IMR-90 (cell line): Measurements from ENCODE around the gene XPO6. TPM values are rescaled to one million over a fixed set of nuclear protein-coding genes. Genes with fewer than 3 reads are reported as not detected.

Source experiments
- ATAC-seq: fragments of 200-7000 bp; cut with Tn5 transposase; 2 replicates; pipeline ENCODE4 v1.9.1; 2020; ENCODE audit warnings: low read depth, mild to moderate bottlenecking, moderate library complexity
- BruUV-seq: library from RNA; stranded (reverse); fragments of 400-500 nt; replicated peaks from 2 replicates; lab custom pipeline; 2021; lab: Mats Ljungman, UMichigan
- CTCF ChIA-PET: fragments of 300-600 bp; formaldehyde crosslinking; extraction: SDS; loops from one replicate; lab custom pipeline; 2021; ENCODE audit warnings: antibody characterized with exemption; lab: Yijun Ruan, JAX
- POLR2A ChIA-PET: fragments of 300-600 bp; sonication (Branson Sonifier 250); formaldehyde crosslinking; loops from one replicate; lab custom pipeline; 2022; ENCODE audit warnings: antibody characterized with exemption; ENCODE audit not compliant: unreplicated experiment; lab: Charles Lee
- DNase-seq: peaks from one replicate; pipeline ENCODE4 v3.0.0; 2013
- H2AFZ ChIP-seq: replicated peaks from 2 replicates; pipeline ENCODE3; 2013; ENCODE audit warnings: low read length, mild to moderate bottlenecking; ENCODE audit not compliant: poor library complexity
- H2AK5ac ChIP-seq: 2 replicates; pipeline ENCODE4 v1.6.1; 2013; ENCODE audit warnings: low read depth, low read length, inconsistent platforms
- H2AK9ac ChIP-seq: replicated peaks from 2 replicates; pipeline ENCODE3; 2013; ENCODE audit warnings: mild to moderate bottlenecking, low read depth, low read length, moderate library complexity; ENCODE audit not compliant: poor library complexity
- H2BK120ac ChIP-seq: 2 replicates; pipeline ENCODE4 v1.6.1; 2013; ENCODE audit warnings: low read depth, low read length, inconsistent platforms
- H2BK15ac ChIP-seq: 3 replicates; pipeline ENCODE4 v1.6.1; 2013; ENCODE audit warnings: low read depth, low read length, inconsistent platforms
- H2BK20ac ChIP-seq: 2 replicates; pipeline ENCODE4 v1.6.1; 2013; ENCODE audit warnings: low read depth, mild to moderate bottlenecking, inconsistent platforms, low read length, moderate library complexity
- H2BK5ac ChIP-seq: 2 replicates; pipeline ENCODE4 v1.6.1; 2013; ENCODE audit warnings: mild to moderate bottlenecking, low read depth, low read length, inconsistent platforms; ENCODE audit not compliant: poor library complexity, severe bottlenecking
- H3K14ac ChIP-seq: replicated peaks from 2 replicates; pipeline ENCODE4 v1.6.1; 2013; ENCODE audit warnings: low read depth, low read length, inconsistent platforms
- H3K18ac ChIP-seq: 2 replicates; pipeline ENCODE4 v1.6.1; 2013; ENCODE audit warnings: low read depth, low read length, control low read depth
- H3K23ac ChIP-seq: 2 replicates; pipeline ENCODE4 v1.6.1; 2013; ENCODE audit warnings: low read depth, low read length, inconsistent platforms
- H3K27ac ChIP-seq: 2 replicates; pipeline ENCODE4 v1.5.1; 2013; ENCODE audit warnings: mild to moderate bottlenecking, control low read depth, low read length; ENCODE audit not compliant: insufficient read depth
- H3K27me3 ChIP-seq: 2 replicates; pipeline ENCODE4 v1.6.1; 2013; ENCODE audit warnings: low read length; ENCODE audit not compliant: control insufficient read depth, insufficient read depth
- H3K36me3 ChIP-seq: 2 replicates; pipeline ENCODE4 v1.6.1; 2013; ENCODE audit warnings: low read length, mixed read lengths; ENCODE audit not compliant: control insufficient read depth, insufficient read depth
- H3K4ac ChIP-seq: 2 replicates; pipeline ENCODE4 v1.6.1; 2013; ENCODE audit warnings: low read depth, low read length, inconsistent platforms
- H3K4me1 ChIP-seq: 2 replicates; pipeline ENCODE4 v1.6.1; 2013; ENCODE audit warnings: low read length, mixed read lengths; ENCODE audit not compliant: control insufficient read depth, insufficient read depth
- H3K4me2 ChIP-seq: 2 replicates; pipeline ENCODE4 v1.6.1; 2013; ENCODE audit warnings: low read depth, mild to moderate bottlenecking, control low read depth, low read length, moderate library complexity
- H3K4me3 ChIP-seq: 2 replicates; pipeline ENCODE4 v1.5.1; 2013; ENCODE audit warnings: low read depth, mild to moderate bottlenecking, control low read depth, low read length, moderate library complexity; ENCODE audit not compliant: insufficient read depth
- H3K56ac ChIP-seq: 2 replicates; pipeline ENCODE4 v1.6.1; 2013; ENCODE audit warnings: low read length, inconsistent platforms; ENCODE audit not compliant: insufficient read depth; ENCODE audit errors: extremely low read depth
- H3K79me1 ChIP-seq, 2 experiments: 2 replicates each; pipeline ENCODE4 v1.6.1; 2013; ENCODE audit warnings: low read length in 2 of 2, inconsistent platforms in 1 of 2, low read depth in 1 of 2
- H3K9ac ChIP-seq: 2 replicates; pipeline ENCODE4 v1.6.1; 2013; ENCODE audit warnings: low read depth, low read length, control low read depth
- H3K9me1 ChIP-seq: 2 replicates; pipeline ENCODE4 v1.6.1; 2013; ENCODE audit warnings: low read length, inconsistent platforms; ENCODE audit not compliant: insufficient read depth
- H3K9me3 ChIP-seq: 2 replicates; pipeline ENCODE4 v1.6.1; 2013; ENCODE audit warnings: low read length; ENCODE audit not compliant: control insufficient read depth, insufficient read depth
- H4K20me1 ChIP-seq: 2 replicates; pipeline ENCODE4 v1.6.1; 2013; ENCODE audit warnings: low read length, inconsistent platforms; ENCODE audit not compliant: insufficient read depth
- H4K5ac ChIP-seq: 2 replicates; pipeline ENCODE4 v1.6.1; 2013; ENCODE audit warnings: mild to moderate bottlenecking, low read depth, low read length, control low read depth
- H4K8ac ChIP-seq, 2 experiments: 2 replicates each; pipeline ENCODE4 v1.6.1; 2013; ENCODE audit warnings: low read depth in 2 of 2, low read length in 2 of 2, control low read depth in 1 of 2, inconsistent platforms in 1 of 2
- H4K91ac ChIP-seq: 2 replicates; pipeline ENCODE4 v1.6.1; 2013; ENCODE audit warnings: low read depth, low read length, inconsistent platforms; ENCODE audit not compliant: insufficient read depth
- CEBPB ChIP-seq: IDR thresholded peaks from 2 replicates; pipeline ENCODE4 v1.6.1; 2012; ENCODE audit warnings: low read depth, low read length, improper control_type of control experiment
- CHD1 ChIP-seq: IDR thresholded peaks from 2 replicates; pipeline ENCODE4 v1.6.1; 2012; ENCODE audit warnings: low read depth, low read length, improper control_type of control experiment
- FOS ChIP-seq: fragments of 150-350 bp; IDR thresholded peaks from 2 replicates; pipeline ENCODE4 v1.6.1; 2016; ENCODE audit warnings: low read depth, low read length
- MAFK ChIP-seq: IDR thresholded peaks from 2 replicates; pipeline ENCODE4 v1.6.1; 2012; ENCODE audit warnings: low read depth, low read length, improper control_type of control experiment
- MAZ ChIP-seq: IDR thresholded peaks from 2 replicates; pipeline ENCODE4 v1.6.1; 2012; ENCODE audit warnings: low read depth, mild to moderate bottlenecking, low read length, improper control_type of control experiment, moderate library complexity, borderline replicate concordance
- MXI1 ChIP-seq: IDR thresholded peaks from 2 replicates; pipeline ENCODE4 v1.6.1; 2012; ENCODE audit warnings: low read depth, mild to moderate bottlenecking, low read length, moderate library complexity, borderline replicate concordance
- NFE2L2 ChIP-seq: fragments of 150-350 bp; IDR thresholded peaks from 2 replicates; pipeline ENCODE4 v1.6.1; 2016; ENCODE audit warnings: low read depth, mild to moderate bottlenecking, low read length
- POLR2A ChIP-seq: IDR thresholded peaks from 2 replicates; pipeline ENCODE4 v1.6.1; 2012; ENCODE audit warnings: mild to moderate bottlenecking, low read depth, low read length
- RAD21 ChIP-seq: IDR thresholded peaks from 2 replicates; pipeline ENCODE4 v1.6.1; 2012; ENCODE audit warnings: low read length, improper control_type of control experiment
- RCOR1 ChIP-seq: IDR thresholded peaks from 2 replicates; pipeline ENCODE4 v1.6.1; 2012; ENCODE audit warnings: mild to moderate bottlenecking, low read length, improper control_type of control experiment; ENCODE audit not compliant: insufficient replicate concordance
- RFX5 ChIP-seq: IDR thresholded peaks from 2 replicates; pipeline ENCODE4 v1.8.0; 2012; ENCODE audit warnings: low read depth, mild to moderate bottlenecking, low read length, moderate library complexity
- dilution Hi-C: fragments of 300-500 bp; cut with HindIII; formaldehyde crosslinking; loops from one replicate; pipeline ENCODE4 v1.14.3; 2018; ENCODE audit warnings: low sequenced_read_pairs; ENCODE audit not compliant: unreplicated experiment
- in situ Hi-C: fragments of 300-500 bp; cut with MboI; formaldehyde crosslinking; loops from 3 replicates; pipeline ENCODE4 v1.14.3; 2019; ENCODE audit warnings: low sequenced_read_pairs, inconsistent platforms, mixed read lengths
- intact Hi-C: fragments of 100-400 bp; cut with micrococcal nuclease; formaldehyde crosslinking; loops from 2 replicates; pipeline ENCODE4 v1.10.0; 2022
- polyA plus RNA-seq, 3 experiments: library from polyadenylated mRNA; depleted of rRNA; stranded (reverse); fragments of >200 nt; gene quantifications; 2 replicates each; pipeline ENCODE4 v1.2.3, GENCODE V29; 2012; ENCODE audit warnings: low replicate concordance in 1 of 3
- total RNA-seq: library from RNA; depleted of rRNA; stranded (reverse); fragments of >200 nt; gene quantifications from 2 replicates; pipeline ENCODE4 v1.2.3, GENCODE V29; 2012
- TF ChIP-seq, protein P1 (sequence below): fragments of 150-350 bp; IDR thresholded peaks from 2 replicates; pipeline ENCODE4 v1.6.1; 2017; ENCODE audit warnings: mild to moderate bottlenecking, antibody characterized with exemption, low read length, low read depth

The XPO6 gene
- total and polyA plus RNA-seq, 2 of the 4 experiments (the other 2 are of a cell fraction): 108 to 184 TPM

DNA sequence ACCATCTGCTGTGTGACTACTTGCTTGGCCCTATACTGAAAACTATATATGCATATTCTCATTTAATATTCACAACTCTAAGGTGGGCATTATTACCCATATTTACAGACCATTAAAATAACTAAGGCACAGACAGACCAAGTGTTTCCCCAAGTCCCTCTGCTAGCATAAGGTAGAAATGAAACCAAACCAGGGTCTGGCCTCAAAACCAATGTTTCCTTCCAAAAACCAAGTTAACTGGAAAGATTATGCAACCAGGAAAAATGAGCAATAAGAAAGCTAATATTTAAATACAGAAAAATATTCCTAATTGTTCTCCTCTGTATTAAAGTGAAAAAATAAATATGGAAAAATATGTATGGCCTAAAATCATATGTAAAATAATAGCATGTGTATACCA, 50.1 kb downstream of the XPO6 start:
- H2BK120ac ChIP-seq: no peak overlapping the region
- intact Hi-C loops (no loop called here), in situ Hi-C loops (loop anchor here (10.0 kb wide), 1 partner anchor 57 kb away; no protein-coding TSS in a partner anchor), dilution Hi-C loops (no loop called here)
- no peak overlapping the region for H3K4me2 ChIP-seq
- H3K36me3 ChIP-seq: peaks cover 19% of the 10 kb centered on the region
- no peak overlapping the region for H4K8ac ChIP-seq
- H3K56ac ChIP-seq: no peak overlapping the region
- H4K91ac ChIP-seq: no peak overlapping the region
- no peaks in the 10 kb centered on the region for H3K27me3 ChIP-seq
- no peak overlapping the region for H3K18ac ChIP-seq
- ATAC-seq: no peak
- peaks cover 11% of the 10 kb centered on the region for H3K4me1 ChIP-seq
- no peak overlapping the region for H2BK20ac ChIP-seq
- H3K4ac ChIP-seq: no peak overlapping the region
- ChIA-PET POLR2A (no interaction called here), CTCF (interaction anchor here (0.6 kb wide), 1 partner anchor 160 kb away, joined by 3 read pairs; no protein-coding TSS in a partner anchor)
- H2BK15ac ChIP-seq: no peak overlapping the region
- no peak overlapping the region for H2AFZ ChIP-seq
- peaks cover 5% of the 10 kb centered on the region; the same call in 1 of the 2 replicates for H4K20me1 ChIP-seq
- no peak overlapping the region for H2AK5ac ChIP-seq
- BruUV-seq: no TSS peak
- no peak for DNase-seq
- TF ChIP-seq POLR2A (no peak), CHD1 (no peak), CEBPB (no peak), RFX5 (no peak), FOS (no peak), MAFK (no peak), RAD21 (no peak), RCOR1 (no peak), NFE2L2 (no peak), MXI1 (no peak), MAZ (no peak)
- TF ChIP-seq, protein P1, sequence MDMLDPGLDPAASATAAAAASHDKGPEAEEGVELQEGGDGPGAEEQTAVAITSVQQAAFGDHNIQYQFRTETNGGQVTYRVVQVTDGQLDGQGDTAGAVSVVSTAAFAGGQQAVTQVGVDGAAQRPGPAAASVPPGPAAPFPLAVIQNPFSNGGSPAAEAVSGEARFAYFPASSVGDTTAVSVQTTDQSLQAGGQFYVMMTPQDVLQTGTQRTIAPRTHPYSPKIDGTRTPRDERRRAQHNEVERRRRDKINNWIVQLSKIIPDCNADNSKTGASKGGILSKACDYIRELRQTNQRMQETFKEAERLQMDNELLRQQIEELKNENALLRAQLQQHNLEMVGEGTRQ: no peak
- H2BK5ac ChIP-seq: no peak overlapping the region
- peaks cover 48 to 79% of the 10 kb centered on the region in 2 experiments for H3K79me1 ChIP-seq
- no peak overlapping the region for H3K14ac ChIP-seq
- peaks cover 15% of the 10 kb centered on the region for H3K9me1 ChIP-seq
- no peak overlapping the region for H2AK9ac ChIP-seq
- no peak overlapping the region for H3K9ac ChIP-seq
- H3K4me3 ChIP-seq: no peak overlapping the region
- H4K5ac ChIP-seq: no peak overlapping the region
- no peaks in the 10 kb centered on the region for H3K9me3 ChIP-seq
- H3K23ac ChIP-seq: no peak overlapping the region
- H3K27ac ChIP-seq: no peak overlapping the region
